Measurements from ENCODE around the gene PBXIP1.
A peak's percentile ranks its signal among the peaks of the same experiment; 100 is the strongest.

Gene PBXIP1

GRCh38 chr1:154962156-154962749 lies 6.4 kb upstream of the PBXIP1 start:
- Histone ChIP-seq H3K27ac (peak overlapping the region; percentile 98), H3K4me1 (ENCODE audit: control insufficient read depth in 1 of 2, insufficient read depth in 1 of 2, low read depth in 1 of 2, low read length in 1 of 2) (peaks cover 21 to 27% of the 10 kb centered on the region in 2 experiments), H3K4me3 (ENCODE audit: low read depth in 1 of 2, low read length in 1 of 2) (peak overlapping the region; percentile 88 to 99), H3K27me3 (no peaks in the 10 kb centered on the region), H3K9me3 (no peaks in the 10 kb centered on the region), H3K36me3 (peaks cover 57% of the 10 kb centered on the region)
- no peak for TF ChIP-seq CTCF (IDR thresholded peaks at IDR 0.05)

GRCh38 chr1:154961207-154962155 lies 5.6 kb upstream of the PBXIP1 start, which contains the start of gene PYGO2:
Gene PYGO2 (minus strand): TSS chr1:154961782. CDS start chr1:154961576, 206 bp downstream.
- peak within 1 kb of the TSS; percentile 98 for H3K27ac ChIP-seq
- H3K27me3 ChIP-seq, result no peaks in the 10 kb centered on the region
- H3K9me3 ChIP-seq, result no peaks in the 10 kb centered on the region
- H3K4me1 ChIP-seq (ENCODE audit: control insufficient read depth in 1 of 2, insufficient read depth in 1 of 2, low read depth in 1 of 2, low read length in 1 of 2), result peaks cover 24 to 34% of the 10 kb centered on the region in 2 experiments
- peak within 1 kb of the TSS; percentile 88 to 99 for H3K4me3 ChIP-seq (ENCODE audit: low read depth in 1 of 2, low read length in 1 of 2)
- peaks cover 49% of the 10 kb centered on the region for H3K36me3 ChIP-seq
- TF ChIP-seq CTCF (IDR thresholded peaks at IDR 0.05), result peak; percentile 88

- no peaks in the 10 kb centered on the region for H3K27me3 ChIP-seq
- no peak for TF ChIP-seq CTCF (IDR thresholded peaks at IDR 0.05)
- H3K4me1 ChIP-seq (ENCODE audit: control insufficient read depth in 1 of 2, insufficient read depth in 1 of 2, low read depth in 1 of 2, low read length in 1 of 2), result peaks cover 31 to 39% of the 10 kb centered on the region in 2 experiments
- peak overlapping the region; percentile 88 to 99 for H3K4me3 ChIP-seq (ENCODE audit: low read depth in 1 of 2, low read length in 1 of 2)
- H3K9me3 ChIP-seq, result no peaks in the 10 kb centered on the region
- peaks cover 40% of the 10 kb centered on the region for H3K36me3 ChIP-seq
- H3K27ac ChIP-seq, result peak overlapping the region; percentile 98
Observed at GRCh38 chr1:154960446-154961136, 4.7 kb upstream of the PBXIP1 start.

- peak overlapping the region; percentile 12 for H3K27ac ChIP-seq
- H3K36me3 ChIP-seq, result peaks cover 28% of the 10 kb centered on the region
- peaks cover 43 to 51% of the 10 kb centered on the region in 2 experiments for H3K4me1 ChIP-seq (ENCODE audit: control insufficient read depth in 1 of 2, insufficient read depth in 1 of 2, low read depth in 1 of 2, low read length in 1 of 2)
- no peak overlapping the region for H3K4me3 ChIP-seq (ENCODE audit: low read depth in 1 of 2, low read length in 1 of 2)
- TF ChIP-seq CTCF (IDR thresholded peaks at IDR 0.05), result no peak
- no peaks in the 10 kb centered on the region for H3K9me3 ChIP-seq
- no peaks in the 10 kb centered on the region for H3K27me3 ChIP-seq
Observed at GRCh38 chr1:154959426-154959780, 3.5 kb upstream of the PBXIP1 start.

- H3K4me3 ChIP-seq (ENCODE audit: low read depth in 1 of 2, low read length in 1 of 2), result no peak overlapping the region
- no peaks in the 10 kb centered on the region for H3K9me3 ChIP-seq
- H3K27ac ChIP-seq, result peak overlapping the region; percentile 36
- H3K36me3 ChIP-seq, result peaks cover 23% of the 10 kb centered on the region
- peaks cover 48 to 56% of the 10 kb centered on the region in 2 experiments for H3K4me1 ChIP-seq (ENCODE audit: control insufficient read depth in 1 of 2, insufficient read depth in 1 of 2, low read depth in 1 of 2, low read length in 1 of 2)
- no peak for TF ChIP-seq CTCF (IDR thresholded peaks at IDR 0.05)
- no peaks in the 10 kb centered on the region for H3K27me3 ChIP-seq
Observed at GRCh38 chr1:154958681-154959425, 3.0 kb upstream of the PBXIP1 start.
